Sigmoid colon (tissue), 4 donors: ENCODE results near the gene ERGIC2.

Source experiments
- POLR2A ChIP-seq, 2 donors: fragments of 450-650 bp; IDR thresholded peaks; one replicate each; pipeline ENCODE4 v1.6.1; 2016; ENCODE audit warnings: antibody characterized with exemption in 2 of 2, mild to moderate bottlenecking in 2 of 2, moderate library complexity in 2 of 2
- POLR2AphosphoS5 ChIP-seq, 4 donors: sonication (generic); formaldehyde crosslinking; IDR thresholded peaks; one replicate each; pipeline ENCODE4 v1.6.1; 2017; ENCODE audit warnings: antibody characterized with exemption in 4 of 4

DNA sequence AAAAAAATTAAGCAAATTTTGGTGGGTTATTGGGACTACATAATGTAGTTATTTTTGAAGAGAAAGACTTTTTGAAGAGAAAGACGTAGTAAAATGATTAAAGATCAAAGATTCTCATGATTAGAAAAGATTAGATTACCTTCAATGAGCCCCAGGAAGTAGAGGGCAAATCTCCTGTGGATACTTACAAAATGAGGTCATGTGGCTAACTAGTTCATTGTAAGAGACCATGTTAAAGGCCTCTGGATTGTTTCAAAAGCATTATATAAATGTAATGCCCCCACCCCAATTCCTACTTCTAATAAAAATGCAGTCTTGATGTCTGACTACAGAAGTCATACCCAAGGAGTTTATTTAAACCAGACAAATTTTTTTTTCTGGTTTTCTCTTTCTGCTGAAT, 93.3 kb downstream of the ERGIC2 start:
- TF ChIP-seq POLR2AphosphoS5 (IDR thresholded peaks at IDR 0.05): no peak
- no peak for TF ChIP-seq POLR2A (IDR thresholded peaks at IDR 0.05)
